ENCODE results near the gene TBL2.
"Not testable (repeated sequence)": the region's sequence is repeated elsewhere in the genome, so short reads cannot be mapped to it uniquely, and the experiment has no call there.

The TBL2 gene

DNA sequence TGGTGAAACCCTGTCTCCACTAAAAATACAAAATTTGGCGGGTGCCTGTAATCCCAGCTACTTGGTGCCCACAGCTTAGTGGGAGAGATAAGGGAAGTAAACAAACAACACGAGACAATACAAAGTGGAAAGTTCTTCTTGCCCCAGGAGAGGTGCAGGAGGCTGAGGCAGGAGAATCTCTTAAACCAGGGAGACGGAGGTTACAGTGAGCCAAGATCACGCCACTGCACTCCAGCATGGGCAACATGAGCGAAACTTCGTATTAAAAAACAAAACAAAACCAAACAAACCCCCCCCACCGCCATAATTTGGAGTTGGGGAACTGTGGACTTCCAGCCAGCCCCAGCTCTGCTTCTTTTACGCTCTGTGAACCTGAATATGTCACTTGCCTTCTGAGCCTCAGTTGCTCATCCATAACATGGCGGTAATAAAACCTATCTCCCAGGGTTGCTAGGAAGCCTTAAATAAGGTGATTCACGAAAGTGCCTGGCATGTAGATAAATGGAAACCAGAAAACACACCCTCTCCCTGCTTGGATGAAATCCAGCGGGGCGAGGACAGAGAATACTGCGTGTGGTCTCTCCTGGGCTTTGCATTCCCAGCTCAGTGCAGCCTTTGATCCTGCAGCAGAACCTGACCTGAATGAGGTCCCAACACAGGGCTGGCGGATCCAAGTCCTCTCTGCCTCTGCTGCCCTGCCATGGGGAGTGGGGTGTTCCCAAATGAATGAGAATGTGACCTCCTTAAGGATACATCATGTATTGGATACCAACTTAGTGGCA, 35.8 kb upstream of the TBL2 start:
- Histone ChIP-seq H3K9me3 (ENCODE audit: control extremely low read depth in 1 of 5, control insufficient read depth in 4 of 5, insufficient read depth in 2 of 5, low read depth in 1 of 5, low read length in 4 of 5) (no peaks in the 10 kb centered on the region), H3K4me3 (ENCODE audit: control insufficient read depth in 1 of 7, extremely low read depth in 1 of 7, insufficient read depth in 4 of 7, low read depth in 2 of 7, low read length in 6 of 7) (no peak overlapping the region), H3K36me3 (ENCODE audit: control insufficient read depth in 4 of 4, insufficient read depth in 4 of 4, low read length in 3 of 4) (no peaks in the 10 kb centered on the region), H3K27ac (ENCODE audit: insufficient read depth in 1 of 2, low read depth in 1 of 2, low read length in 2 of 2, poor library complexity in 1 of 2, severe bottlenecking in 2 of 2) (no peak overlapping the region), H3K27me3 (replicated peaks in 2 of 5; ENCODE audit: control insufficient read depth in 4 of 5, insufficient read depth in 5 of 5, low read length in 4 of 5) (peaks cover 3 to 91% (median 34%) of the 10 kb centered on the region in 5 experiments), H3K4me1 (ENCODE audit: control extremely low read depth in 1 of 4, control insufficient read depth in 4 of 4, insufficient read depth in 4 of 4, low read length in 3 of 4) (no peaks in the 10 kb centered on the region)
- 65% methylated on average over 8 of the region's 14 CpGs for WGBS (ENCODE audit: insufficient coverage)
- DNase-seq, result no peak
- ChIA-PET CTCF (interaction anchor here (0.8 to 1.9 kb wide), 4 partner anchors 15 to 119 kb away, joined by 3 to 4 read pairs (median 4); no protein-coding TSS in a partner anchor), POLR2A (interaction anchor here (0.7 kb wide), 1 partner anchor 107 kb away, joined by 3 read pairs; no protein-coding TSS in a partner anchor)

- H3K27me3 ChIP-seq (replicated peaks in 2 of 5; ENCODE audit: control insufficient read depth in 4 of 5, insufficient read depth in 5 of 5, low read length in 4 of 5), result peaks cover 3 to 89% (median 32%) of the 10 kb centered on the region in 5 experiments
Observed at GRCh38 chr7:73612598-73613269, 34.4 kb upstream of the TBL2 start.

GRCh38 chr7:73611017-73611555, 32.7 kb upstream of the TBL2 start:
- POLR2A ChIA-PET, result no interaction called here
- CTCF ChIA-PET, result interaction anchor here (0.6 to 3.0 kb wide), 4 partner anchors 10 to 115 kb away, joined by 3 to 15 read pairs (median 4); no protein-coding TSS in a partner anchor
- Histone ChIP-seq H3K27me3 (replicated peaks in 2 of 5; ENCODE audit: control insufficient read depth in 4 of 5, insufficient read depth in 5 of 5, low read length in 4 of 5) (peaks cover 3 to 89% (median 32%) of the 10 kb centered on the region in 5 experiments), H3K4me3 (ENCODE audit: control insufficient read depth in 1 of 7, extremely low read depth in 1 of 7, insufficient read depth in 4 of 7, low read depth in 2 of 7, low read length in 6 of 7) (no peak overlapping the region), H3K4me1 (ENCODE audit: control extremely low read depth in 1 of 4, control insufficient read depth in 4 of 4, insufficient read depth in 4 of 4, low read length in 3 of 4) (peaks cover 0 to 3% (median 1%) of the 10 kb centered on the region in 4 experiments), H3K27ac (ENCODE audit: insufficient read depth in 1 of 2, low read depth in 1 of 2, low read length in 2 of 2, poor library complexity in 1 of 2, severe bottlenecking in 2 of 2) (no peak overlapping the region), H3K9me3 (ENCODE audit: control extremely low read depth in 1 of 5, control insufficient read depth in 4 of 5, insufficient read depth in 2 of 5, low read depth in 1 of 5, low read length in 4 of 5) (no peaks in the 10 kb centered on the region), H3K36me3 (ENCODE audit: control insufficient read depth in 4 of 4, insufficient read depth in 4 of 4, low read length in 3 of 4) (no peaks in the 10 kb centered on the region)
- 80% methylated on average over 9 of the region's 11 CpGs for WGBS (ENCODE audit: insufficient coverage)
- DNase-seq, result no peak

More at GRCh38 chr7:73612598-73613269, 34.4 kb upstream of the TBL2 start:
- DNase-seq, result peak; percentile 17 to 56 (median 37)
- CTCF ChIA-PET, result interaction anchor here (1.5 to 1.9 kb wide), 4 partner anchors 44 to 120 kb away, joined by 3 to 4 read pairs (median 4); no protein-coding TSS in a partner anchor
- Histone ChIP-seq H3K27ac (ENCODE audit: insufficient read depth in 1 of 2, low read depth in 1 of 2, low read length in 2 of 2, poor library complexity in 1 of 2, severe bottlenecking in 2 of 2) (no peak overlapping the region), H3K36me3 (ENCODE audit: control insufficient read depth in 4 of 4, insufficient read depth in 4 of 4, low read length in 3 of 4) (no peaks in the 10 kb centered on the region), H3K4me3 (ENCODE audit: control insufficient read depth in 1 of 7, extremely low read depth in 1 of 7, insufficient read depth in 4 of 7, low read depth in 2 of 7, low read length in 6 of 7) (no peak overlapping the region), H3K9me3 (ENCODE audit: control extremely low read depth in 1 of 5, control insufficient read depth in 4 of 5, insufficient read depth in 2 of 5, low read depth in 1 of 5, low read length in 4 of 5) (no peaks in the 10 kb centered on the region), H3K4me1 (ENCODE audit: control extremely low read depth in 1 of 4, control insufficient read depth in 4 of 4, insufficient read depth in 4 of 4, low read length in 3 of 4) (no peaks in the 10 kb centered on the region)
- 1% methylated on average over 6 of the region's 11 CpGs for WGBS (ENCODE audit: insufficient coverage)
- POLR2A ChIA-PET, result no interaction called here

GRCh38 chr7:73610105-73610504, 31.7 kb upstream of the TBL2 start:
- Histone ChIP-seq H3K36me3 (ENCODE audit: control insufficient read depth in 4 of 4, insufficient read depth in 4 of 4, low read length in 3 of 4) (no peaks in the 10 kb centered on the region), H3K27me3 (replicated peaks in 2 of 5; ENCODE audit: control insufficient read depth in 4 of 5, insufficient read depth in 5 of 5, low read length in 4 of 5) (peaks cover 3 to 92% (median 33%) of the 10 kb centered on the region in 5 experiments), H3K27ac (ENCODE audit: insufficient read depth in 1 of 2, low read depth in 1 of 2, low read length in 2 of 2, poor library complexity in 1 of 2, severe bottlenecking in 2 of 2) (no peak overlapping the region), H3K9me3 (ENCODE audit: control extremely low read depth in 1 of 5, control insufficient read depth in 4 of 5, insufficient read depth in 2 of 5, low read depth in 1 of 5, low read length in 4 of 5) (no peaks in the 10 kb centered on the region), H3K4me1 (ENCODE audit: control extremely low read depth in 1 of 4, control insufficient read depth in 4 of 4, insufficient read depth in 4 of 4, low read length in 3 of 4) (peaks cover 0 to 3% (median 1%) of the 10 kb centered on the region in 4 experiments), H3K4me3 (ENCODE audit: control insufficient read depth in 1 of 7, extremely low read depth in 1 of 7, insufficient read depth in 4 of 7, low read depth in 2 of 7, low read length in 6 of 7) (no peak overlapping the region)
- DNase-seq, result no peak
- 81% methylated on average over 4 of the region's 4 CpGs for WGBS (ENCODE audit: insufficient coverage)
- CTCF ChIA-PET, result interaction anchor here (0.6 to 3.0 kb wide), 5 partner anchors 11 to 124 kb away, joined by 3 to 15 read pairs (median 4); partner anchors contain the start of gene STX1A
- POLR2A ChIA-PET, result no interaction called here

GRCh38 chr7:73607692-73607983, 29.3 kb upstream of the TBL2 start:
- H3K4me1 ChIP-seq (ENCODE audit: control extremely low read depth in 1 of 4, control insufficient read depth in 4 of 4, insufficient read depth in 4 of 4, low read length in 3 of 4); H3K4me3 ChIP-seq (ENCODE audit: control insufficient read depth in 1 of 7, extremely low read depth in 1 of 7, insufficient read depth in 4 of 7, low read depth in 2 of 7, low read length in 6 of 7); H3K27ac ChIP-seq (ENCODE audit: insufficient read depth in 1 of 2, low read depth in 1 of 2, low read length in 2 of 2, poor library complexity in 1 of 2, severe bottlenecking in 2 of 2); H3K36me3 ChIP-seq (ENCODE audit: control insufficient read depth in 4 of 4, insufficient read depth in 4 of 4, low read length in 3 of 4); H3K9me3 ChIP-seq (ENCODE audit: control extremely low read depth in 1 of 5, control insufficient read depth in 4 of 5, insufficient read depth in 2 of 5, low read depth in 1 of 5, low read length in 4 of 5); DNase-seq: not testable (repeated sequence)
- CTCF ChIA-PET, result interaction anchor here (0.8 to 6.7 kb wide), 24 partner anchors 9 to 220 kb away, joined by 3 to 81 read pairs (median 4); partner anchors contain the start of genes ABHD11, BCL7B, STX1A and VPS37D
- WGBS (ENCODE audit: insufficient coverage), result 83% methylated on average over 1 of the region's 5 CpGs
- POLR2A ChIA-PET, result interaction anchor here (0.5 to 1.2 kb wide), 2 partner anchors 32 to 50 kb away, joined by 3 to 4 read pairs; partner anchors contain the start of gene BCL7B
- peaks cover 3 to 87% (median 17%) of the 10 kb centered on the region in 5 experiments for H3K27me3 ChIP-seq (replicated peaks in 2 of 5; ENCODE audit: control insufficient read depth in 4 of 5, insufficient read depth in 5 of 5, low read length in 4 of 5)

DNA sequence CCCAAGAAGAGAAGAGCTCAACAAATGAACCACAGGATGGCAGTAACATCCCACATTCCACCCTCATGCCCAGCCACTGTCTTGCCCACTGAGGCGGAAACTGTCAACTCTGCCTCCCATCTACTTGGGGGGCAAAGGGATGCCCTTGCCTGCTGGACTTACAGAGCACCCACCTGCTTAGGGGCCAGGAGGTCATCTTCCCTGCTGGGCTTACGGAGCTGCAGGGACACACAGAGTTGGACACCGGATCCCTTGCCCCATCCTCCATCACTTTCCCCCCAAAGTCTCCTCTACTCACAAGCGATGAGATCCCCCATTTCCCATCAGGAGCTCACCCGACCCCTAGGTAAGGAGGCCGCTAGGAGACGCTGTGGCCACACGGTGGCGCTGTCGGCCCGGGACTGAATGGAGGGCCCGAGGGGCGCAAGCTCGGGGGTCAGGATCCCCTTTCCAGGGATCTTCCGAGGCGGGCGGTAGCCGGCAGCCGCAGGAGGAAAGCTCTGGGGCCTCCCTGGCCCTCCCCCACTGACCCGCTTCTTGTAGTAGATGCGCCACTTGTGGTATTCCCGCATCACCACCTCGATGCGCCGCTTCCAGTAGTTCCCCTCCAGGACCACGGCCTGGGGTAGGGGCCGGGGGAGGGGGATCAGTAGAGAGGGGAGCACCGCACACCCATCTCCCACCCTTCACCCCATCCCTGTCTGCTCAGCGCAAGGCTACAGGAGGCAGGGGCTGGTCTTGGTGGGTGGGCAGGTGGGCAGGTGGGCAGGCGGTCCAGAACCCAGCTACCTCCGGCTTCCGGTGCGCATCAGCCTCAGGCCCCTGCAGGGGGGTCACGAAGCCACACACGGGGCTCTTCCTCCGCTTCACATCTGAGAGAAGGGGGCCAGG, 28.7 kb upstream of the TBL2 start:
- CTCF ChIA-PET, result interaction anchor here (0.5 to 6.7 kb wide), 37 partner anchors 8 to 448 kb away, joined by 3 to 81 read pairs (median 4); partner anchors contain the start of genes ABHD11, BCL7B, STX1A and VPS37D
- Histone ChIP-seq H3K4me3 (ENCODE audit: control insufficient read depth in 1 of 7, extremely low read depth in 1 of 7, insufficient read depth in 4 of 7, low read depth in 2 of 7, low read length in 6 of 7) (no peak overlapping the region), H3K27me3 (replicated peaks in 2 of 5; ENCODE audit: control insufficient read depth in 4 of 5, insufficient read depth in 5 of 5, low read length in 4 of 5) (peaks cover 3 to 86% (median 16%) of the 10 kb centered on the region in 5 experiments), H3K27ac (ENCODE audit: insufficient read depth in 1 of 2, low read depth in 1 of 2, low read length in 2 of 2, poor library complexity in 1 of 2, severe bottlenecking in 2 of 2) (no peak overlapping the region), H3K9me3 (ENCODE audit: control extremely low read depth in 1 of 5, control insufficient read depth in 4 of 5, insufficient read depth in 2 of 5, low read depth in 1 of 5, low read length in 4 of 5) (no peaks in the 10 kb centered on the region), H3K4me1 (ENCODE audit: control extremely low read depth in 1 of 4, control insufficient read depth in 4 of 4, insufficient read depth in 4 of 4, low read length in 3 of 4) (peaks cover 0 to 3% (median 1%) of the 10 kb centered on the region in 4 experiments), H3K36me3 (ENCODE audit: control insufficient read depth in 4 of 4, insufficient read depth in 4 of 4, low read length in 3 of 4) (no peaks in the 10 kb centered on the region)
- WGBS (ENCODE audit: insufficient coverage), result 6% methylated on average over 24 of the region's 36 CpGs
- POLR2A ChIA-PET, result interaction anchor here (0.5 to 1.3 kb wide), 4 partner anchors 33 to 127 kb away, joined by 3 to 6 read pairs (median 4); partner anchors contain the start of gene BCL7B
- peak; percentile 50 to 68 (median 59) for DNase-seq
